ENCODE measurements around the gene UBALD1. TPM values are rescaled to one million over a fixed set of nuclear protein-coding genes. Genes with fewer than 3 reads are reported as not detected.

Gene UBALD1
- total RNA-seq, 2 experiments from 2014 or later = 13.4 to 13.5 TPM

- no peak for DNase-seq
- H3K4me3 Mint-ChIP-seq = no peak overlapping the region
- intact Hi-C loops (cut with micrococcal nuclease) = no loop called here
- CTCF ChIA-PET = interaction anchor here (0.9 kb wide), 2 partner anchors 13 to 49 kb away, joined by 3 to 4 read pairs; no protein-coding TSS in a partner anchor
- no peak overlapping the region for H3K27ac Mint-ChIP-seq
- no peaks in the 10 kb centered on the region for H3K4me1 Mint-ChIP-seq (ENCODE audit: low read depth)
- no peaks in the 10 kb centered on the region for H3K9me3 Mint-ChIP-seq
- H3K27me3 Mint-ChIP-seq = no peaks in the 10 kb centered on the region
- POLR2A ChIA-PET = no interaction called here
- no peaks in the 10 kb centered on the region for H3K36me3 Mint-ChIP-seq
Measured at GRCh38 chr16:4599545-4599944, 15.1 kb downstream of the UBALD1 start.

- POLR2A ChIA-PET = no interaction called here
Measured at GRCh38 chr16:4599037-4599436, 15.7 kb downstream of the UBALD1 start.

DNA sequence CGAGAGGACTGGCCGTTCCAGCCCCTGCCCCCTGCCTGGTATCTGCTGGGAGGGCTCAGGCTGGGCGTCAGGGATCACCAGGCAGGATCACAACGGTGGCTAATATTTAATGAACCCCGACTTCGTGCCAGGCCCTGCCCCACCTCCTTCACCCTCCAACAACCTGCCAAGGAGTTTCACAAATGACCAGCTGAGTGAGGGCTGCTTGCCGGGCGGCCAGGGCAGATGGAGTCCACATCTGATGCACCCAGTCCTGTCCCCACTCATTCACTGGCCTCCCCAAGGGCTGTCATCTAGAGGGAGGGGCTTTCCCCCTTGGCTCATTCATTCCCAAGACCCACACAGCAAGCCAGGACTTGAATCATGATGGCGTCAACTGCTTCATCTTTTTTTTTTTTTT, 17.5 kb downstream of the UBALD1 start:
- DNase-seq = no peak
- intact Hi-C loops (cut with micrococcal nuclease) = no loop called here
- Mint-ChIP-seq H3K27me3 (no peaks in the 10 kb centered on the region), H3K36me3 (no peaks in the 10 kb centered on the region), H3K4me1 (ENCODE audit: low read depth) (no peaks in the 10 kb centered on the region), H3K27ac (no peak overlapping the region), H3K9me3 (no peaks in the 10 kb centered on the region), H3K4me3 (no peak overlapping the region)
- CTCF ChIA-PET = interaction anchor here (0.7 to 1.1 kb wide), 2 partner anchors 9 to 131 kb away, joined by 3 read pairs; no protein-coding TSS in a partner anchor
- POLR2A ChIA-PET = no interaction called here

More at GRCh38 chr16:4599037-4599436, 15.7 kb downstream of the UBALD1 start:
- Mint-ChIP-seq H3K27me3 (no peaks in the 10 kb centered on the region), H3K4me1 (ENCODE audit: low read depth) (no peaks in the 10 kb centered on the region), H3K9me3 (no peaks in the 10 kb centered on the region), H3K4me3 (no peak overlapping the region), H3K36me3 (no peaks in the 10 kb centered on the region), H3K27ac (no peak overlapping the region)
- CTCF ChIA-PET = interaction anchor here (0.9 kb wide), 2 partner anchors 13 to 49 kb away, joined by 3 to 4 read pairs; no protein-coding TSS in a partner anchor
- no peak for DNase-seq
- intact Hi-C loops (cut with micrococcal nuclease) = no loop called here

DNA sequence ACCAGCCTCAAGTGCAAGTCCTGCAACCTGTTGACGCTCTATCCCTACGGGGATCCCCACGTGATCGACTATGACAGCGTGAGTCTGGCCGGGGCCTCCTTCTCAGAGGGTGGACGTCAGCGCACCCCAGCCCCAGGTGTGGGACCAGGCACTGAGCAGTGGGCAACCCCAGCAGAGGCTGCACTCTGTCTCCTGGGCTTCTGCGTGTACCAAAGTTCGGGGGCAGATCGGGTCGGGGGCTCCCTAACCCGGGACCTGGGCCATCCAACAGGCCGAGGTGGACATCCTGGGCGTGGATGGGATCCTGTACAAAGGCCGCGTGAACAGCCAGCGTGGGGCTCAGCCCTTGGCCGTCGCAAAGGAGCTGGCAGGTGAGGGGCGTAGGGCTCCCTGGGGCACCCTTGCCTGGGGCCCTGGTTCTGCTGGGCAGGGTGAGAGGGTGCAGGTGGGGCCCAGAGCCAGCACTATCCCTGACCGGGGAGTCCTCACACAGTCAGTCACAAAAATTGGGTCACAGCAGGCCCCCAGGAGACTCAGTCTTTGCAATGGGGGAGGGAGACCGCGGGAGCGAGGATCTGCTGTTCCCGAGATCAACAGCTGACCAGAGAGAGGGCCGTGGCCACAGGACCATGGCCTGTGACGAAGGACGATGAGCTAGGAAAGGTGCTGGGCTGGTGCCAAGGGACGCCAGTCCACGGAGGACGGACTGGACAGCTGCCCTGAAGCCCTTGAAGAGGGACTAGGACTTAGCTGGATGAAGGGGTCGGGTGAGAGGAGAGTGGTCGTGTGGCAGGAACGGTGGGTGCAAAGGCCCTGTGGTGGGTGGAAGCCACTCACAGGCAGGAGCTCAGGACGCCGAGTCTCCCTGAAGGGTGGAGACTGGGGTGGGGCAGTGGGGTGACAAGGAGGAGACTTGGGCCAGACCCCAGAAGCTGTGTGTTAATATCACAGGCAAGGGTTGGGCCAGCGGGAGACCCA, 20.0 kb downstream of the UBALD1 start:
- ChIA-PET POLR2A (no interaction called here), CTCF (interaction anchor here (0.6 to 1.2 kb wide), 2 partner anchors 9 to 89 kb away, joined by 3 to 4 read pairs; no protein-coding TSS in a partner anchor)
- intact Hi-C loops (cut with micrococcal nuclease) = no loop called here
- Mint-ChIP-seq H3K36me3 (no peaks in the 10 kb centered on the region), H3K27me3 (no peaks in the 10 kb centered on the region), H3K9me3 (no peaks in the 10 kb centered on the region), H3K27ac (no peak overlapping the region), H3K4me1 (ENCODE audit: low read depth) (no peaks in the 10 kb centered on the region), H3K4me3 (no peak overlapping the region)
- DNase-seq = no peak

- Mint-ChIP-seq H3K4me3 (no peak overlapping the region), H3K4me1 (ENCODE audit: low read depth) (no peaks in the 10 kb centered on the region), H3K27me3 (no peaks in the 10 kb centered on the region), H3K9me3 (peaks cover 2% of the 10 kb centered on the region), H3K36me3 (no peaks in the 10 kb centered on the region), H3K27ac (no peak overlapping the region)
- intact Hi-C loops (cut with micrococcal nuclease) = no loop called here
- DNase-seq = no peak
- POLR2A ChIA-PET = no interaction called here
- CTCF ChIA-PET = no interaction called here
Measured at GRCh38 chr16:4593086-4593485, 21.6 kb downstream of the UBALD1 start.

DNA sequence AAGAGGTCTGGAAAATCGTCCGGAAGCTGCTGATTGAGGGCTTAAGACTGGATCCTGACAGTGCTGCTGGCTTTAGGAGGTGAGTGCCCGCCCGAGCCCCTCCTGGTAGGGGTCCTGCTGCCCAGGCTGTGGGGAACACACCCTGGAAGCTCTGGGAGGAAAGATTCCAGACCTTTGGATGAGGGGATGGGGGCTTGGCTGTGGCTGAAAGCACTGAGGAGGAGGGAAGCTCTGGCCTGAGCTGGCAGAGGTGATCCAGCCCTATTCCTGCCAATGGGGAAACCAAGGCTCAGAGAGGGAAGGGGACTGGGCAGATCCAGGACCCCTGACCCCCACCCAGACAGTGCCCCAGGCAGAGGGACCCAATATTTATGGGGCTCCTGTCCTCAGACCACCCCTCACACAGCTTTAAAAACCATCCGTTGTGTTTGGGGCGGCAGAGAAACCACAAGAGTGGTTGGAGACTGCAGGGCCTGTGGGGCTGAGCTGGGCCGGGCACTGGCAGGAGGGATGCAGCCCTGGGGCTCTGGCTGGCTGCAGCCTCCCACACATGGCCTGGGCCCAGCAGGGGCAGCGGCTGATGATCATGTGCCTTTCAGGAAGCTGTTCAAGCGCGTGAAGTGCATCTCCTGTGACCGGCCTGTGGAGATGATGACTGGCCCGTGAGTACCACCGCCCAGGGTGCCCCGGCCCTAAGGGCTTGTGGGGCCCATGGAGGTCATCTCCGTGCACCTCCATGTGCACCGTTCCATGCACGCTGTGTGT, 22.8 kb downstream of the UBALD1 start:
- CTCF ChIA-PET = interaction anchor here (1.2 kb wide), 1 partner anchor 74 kb away, joined by 4 read pairs; no protein-coding TSS in a partner anchor
- Mint-ChIP-seq H3K9me3 (peaks cover 4% of the 10 kb centered on the region), H3K27me3 (no peaks in the 10 kb centered on the region), H3K4me3 (no peak overlapping the region), H3K27ac (no peak overlapping the region), H3K36me3 (no peaks in the 10 kb centered on the region), H3K4me1 (ENCODE audit: low read depth) (no peaks in the 10 kb centered on the region)
- intact Hi-C loops (cut with micrococcal nuclease) = no loop called here
- POLR2A ChIA-PET = no interaction called here
- DNase-seq = no peak

- ChIA-PET POLR2A (interaction anchor here (0.7 kb wide), 1 partner anchor 103 kb away, joined by 8 read pairs; no protein-coding TSS in a partner anchor), CTCF (interaction anchor here (1.2 kb wide), 1 partner anchor 73 kb away, joined by 4 read pairs; no protein-coding TSS in a partner anchor)
- no peak overlapping the region for H3K27ac Mint-ChIP-seq
- intact Hi-C loops (cut with micrococcal nuclease) = no loop called here
- no peak overlapping the region for H3K4me3 Mint-ChIP-seq
- H3K9me3 Mint-ChIP-seq = peaks cover 4% of the 10 kb centered on the region
- DNase-seq = no peak
- H3K36me3 Mint-ChIP-seq = no peaks in the 10 kb centered on the region
- H3K27me3 Mint-ChIP-seq = peaks cover 2% of the 10 kb centered on the region
- H3K4me1 Mint-ChIP-seq (ENCODE audit: low read depth) = no peaks in the 10 kb centered on the region
Measured at GRCh38 chr16:4591191-4591590, 23.5 kb downstream of the UBALD1 start.

GRCh38 chr16:4588961-4589360, 25.7 kb downstream of the UBALD1 start:
- Mint-ChIP-seq H3K27me3 (peaks cover 5% of the 10 kb centered on the region), H3K9me3 (peaks cover 4% of the 10 kb centered on the region), H3K36me3 (no peaks in the 10 kb centered on the region), H3K27ac (no peak overlapping the region), H3K4me1 (ENCODE audit: low read depth) (peaks cover 3% of the 10 kb centered on the region), H3K4me3 (no peak overlapping the region)
- DNase-seq = no peak
- CTCF ChIA-PET = interaction anchor here (1.2 kb wide), 1 partner anchor 27 kb away, joined by 4 read pairs; no protein-coding TSS in a partner anchor
- POLR2A ChIA-PET = no interaction called here
- intact Hi-C loops (cut with micrococcal nuclease) = no loop called here

GRCh38 chr16:4588386-4588785, 26.3 kb downstream of the UBALD1 start:
- H3K9me3 Mint-ChIP-seq = peaks cover 4% of the 10 kb centered on the region
- no peak overlapping the region for H3K4me3 Mint-ChIP-seq
- ChIA-PET POLR2A (interaction anchor here (0.6 kb wide), 2 partner anchors 88 to 228 kb away, joined by 3 read pairs; no protein-coding TSS in a partner anchor), CTCF (interaction anchor here (1.0 to 4.9 kb wide), 3 partner anchors 28 to 81 kb away, joined by 3 to 84 read pairs (median 4); no protein-coding TSS in a partner anchor)
- peaks cover 3% of the 10 kb centered on the region for H3K4me1 Mint-ChIP-seq (ENCODE audit: low read depth)
- no peak overlapping the region for H3K27ac Mint-ChIP-seq
- H3K36me3 Mint-ChIP-seq = no peaks in the 10 kb centered on the region
- H3K27me3 Mint-ChIP-seq = peaks cover 5% of the 10 kb centered on the region
- intact Hi-C loops (cut with micrococcal nuclease) = no loop called here
- DNase-seq = no peak

- no peak overlapping the region for H3K4me3 Mint-ChIP-seq
- H3K4me1 Mint-ChIP-seq (ENCODE audit: low read depth) = peaks cover 3% of the 10 kb centered on the region
- CTCF ChIA-PET = interaction anchor here (0.8 to 4.9 kb wide), 13 partner anchors 9 to 108 kb away, joined by 3 to 84 read pairs (median 4); no protein-coding TSS in a partner anchor
- POLR2A ChIA-PET = no interaction called here
- H3K9me3 Mint-ChIP-seq = peaks cover 4% of the 10 kb centered on the region
- peaks cover 5% of the 10 kb centered on the region for H3K27me3 Mint-ChIP-seq
- intact Hi-C loops (cut with micrococcal nuclease) = no loop called here
- no peaks in the 10 kb centered on the region for H3K36me3 Mint-ChIP-seq
- H3K27ac Mint-ChIP-seq = no peak overlapping the region
- DNase-seq = no peak
Measured at GRCh38 chr16:4586291-4586690, 28.4 kb downstream of the UBALD1 start.

GRCh38 chr16:4583906-4584305, 30.8 kb downstream of the UBALD1 start:
- Mint-ChIP-seq H3K4me3 (no peak overlapping the region), H3K27me3 (peaks cover 5% of the 10 kb centered on the region), H3K4me1 (ENCODE audit: low read depth) (peaks cover 3% of the 10 kb centered on the region), H3K9me3 (peaks cover 4% of the 10 kb centered on the region), H3K36me3 (no peaks in the 10 kb centered on the region), H3K27ac (no peak overlapping the region)
- CTCF ChIA-PET = interaction anchor here (0.7 to 4.9 kb wide), 3 partner anchors 12 to 77 kb away, joined by 3 to 84 read pairs (median 5); no protein-coding TSS in a partner anchor
- POLR2A ChIA-PET = no interaction called here
- DNase-seq = no peak
- intact Hi-C loops (cut with micrococcal nuclease) = no loop called here

GRCh38 chr16:4580250-4580649, 34.4 kb downstream of the UBALD1 start:
- intact Hi-C loops (cut with micrococcal nuclease) = no loop called here
- no peaks in the 10 kb centered on the region for H3K27me3 Mint-ChIP-seq
- H3K27ac Mint-ChIP-seq = no peak overlapping the region
- ChIA-PET POLR2A (no interaction called here), CTCF (no interaction called here)
- no peaks in the 10 kb centered on the region for H3K36me3 Mint-ChIP-seq
- DNase-seq = no peak
- no peak overlapping the region for H3K4me3 Mint-ChIP-seq
- H3K9me3 Mint-ChIP-seq = no peaks in the 10 kb centered on the region
- H3K4me1 Mint-ChIP-seq (ENCODE audit: low read depth) = no peaks in the 10 kb centered on the region
